ENCODE data around the gene KCNH1. TPM values are rescaled to one million over a fixed set of nuclear protein-coding genes. Genes with fewer than 3 reads are reported as not detected.

KCNH1 gene
- total RNA-seq, 2 donors from 2014 or later: 0.68 to 1.2 TPM

DNA sequence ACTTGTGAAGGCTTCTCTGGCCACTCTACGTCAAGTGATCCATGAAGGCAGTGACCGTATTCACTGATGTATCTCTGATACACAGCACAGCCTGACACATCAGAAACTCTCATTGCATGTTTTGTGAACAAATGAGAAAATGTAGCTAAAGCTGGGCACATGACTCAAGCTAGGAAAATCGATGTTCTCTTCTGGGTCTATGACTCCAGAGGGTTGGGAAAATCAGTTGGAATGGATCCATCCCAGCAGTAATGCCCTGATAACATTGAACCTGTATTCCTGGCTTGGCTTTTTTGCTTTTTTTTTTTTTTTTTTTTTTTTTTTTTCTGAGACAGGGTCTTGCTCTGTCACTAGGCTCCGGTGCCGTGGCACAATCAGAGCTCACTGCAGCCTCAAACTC lies 395.7 kb downstream of the KCNH1 start:
- Histone ChIP-seq H3K36me3 (no peaks in the 10 kb centered on the region), H3K27ac (no peak overlapping the region), H3K4me1 (replicated peaks) (no peaks in the 10 kb centered on the region), H3K4me3 (no peak overlapping the region), H3K9me3 (no peaks in the 10 kb centered on the region), H3K27me3 (replicated peaks; ENCODE audit: insufficient read depth) (no peaks in the 10 kb centered on the region)
- intact Hi-C loops (cut with DNase I): no loop called here
- 95% methylated on average over 5 of the region's 5 CpGs for WGBS
- no peak for DNase-seq (ENCODE audit: low spot score)
- TF ChIP-seq POLR2A (IDR thresholded peaks at IDR 0.05): no peak
- TF ChIP-seq CTCF (IDR thresholded peaks at IDR 0.05): no peak
- no peak for TF ChIP-seq POLR2AphosphoS5 (IDR thresholded peaks at IDR 0.05)

- H3K36me3 ChIP-seq: no peaks in the 10 kb centered on the region
- 62% methylated on average over 3 of the region's 3 CpGs for WGBS
- DNase-seq (ENCODE audit: low spot score): no peak
Measured at GRCh38 chr1:210736713-210737112, 397.2 kb downstream of the KCNH1 start.

DNA sequence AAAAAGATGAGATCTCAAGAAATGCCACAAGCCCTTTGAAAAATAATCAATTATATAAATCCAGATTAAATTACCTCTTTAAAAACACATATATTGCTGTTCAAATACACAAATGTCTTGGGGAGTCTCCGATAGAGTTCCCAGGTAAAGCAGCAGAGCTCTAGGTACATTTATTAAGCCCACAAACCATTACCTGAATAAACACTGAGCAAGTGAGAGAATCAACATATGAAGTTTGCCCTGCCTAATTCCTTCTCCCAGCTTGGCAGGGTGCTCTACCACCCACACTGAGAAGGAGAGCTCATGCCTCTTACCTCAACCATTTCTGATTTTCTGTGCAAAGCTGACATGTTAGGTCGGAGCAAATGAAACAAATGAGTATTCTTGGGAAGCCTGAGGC lies 402.4 kb downstream of the KCNH1 start:
- H3K4me1 ChIP-seq (replicated peaks): no peaks in the 10 kb centered on the region
- no peaks in the 10 kb centered on the region for H3K27me3 ChIP-seq (replicated peaks; ENCODE audit: insufficient read depth)
- no peak overlapping the region for H3K27ac ChIP-seq
- WGBS: 41% methylated on average over 2 of the region's 2 CpGs
- no peak for DNase-seq (ENCODE audit: low spot score)
- no peaks in the 10 kb centered on the region for H3K9me3 ChIP-seq
- intact Hi-C loops (cut with DNase I): no loop called here
- no peak for TF ChIP-seq CTCF (IDR thresholded peaks at IDR 0.05)
- TF ChIP-seq POLR2A (IDR thresholded peaks at IDR 0.05): no peak
- TF ChIP-seq POLR2AphosphoS5 (IDR thresholded peaks at IDR 0.05): no peak
- no peak overlapping the region for H3K4me3 ChIP-seq
- H3K36me3 ChIP-seq: no peaks in the 10 kb centered on the region

More at GRCh38 chr1:210736713-210737112, 397.2 kb downstream of the KCNH1 start:
- TF ChIP-seq POLR2AphosphoS5 (IDR thresholded peaks at IDR 0.05) (no peak), POLR2A (IDR thresholded peaks at IDR 0.05) (no peak), CTCF (IDR thresholded peaks at IDR 0.05) (no peak)
- Histone ChIP-seq H3K27me3 (replicated peaks; ENCODE audit: insufficient read depth) (no peaks in the 10 kb centered on the region), H3K4me1 (replicated peaks) (no peaks in the 10 kb centered on the region), H3K4me3 (no peak overlapping the region), H3K27ac (no peak overlapping the region), H3K9me3 (no peaks in the 10 kb centered on the region)
- intact Hi-C loops (cut with DNase I): no loop called here

DNA sequence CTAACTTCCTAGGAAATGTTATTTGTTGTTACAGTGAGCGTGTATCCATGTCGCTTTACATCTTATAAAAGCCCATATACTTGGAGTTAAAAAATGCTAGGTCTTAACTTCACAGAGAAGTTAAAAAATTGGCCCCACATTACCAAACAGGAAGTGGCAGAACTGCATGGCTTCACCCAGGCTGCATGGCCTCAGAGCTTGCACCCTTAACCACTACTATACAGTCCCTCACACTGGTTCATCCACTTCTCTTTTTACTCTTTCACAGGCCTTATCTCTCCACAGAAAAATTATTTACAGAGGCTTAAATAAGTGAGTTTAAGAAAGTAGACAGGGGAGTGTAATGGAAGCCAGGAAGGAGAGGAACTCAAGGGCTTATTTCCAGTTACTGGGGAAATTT lies 402.8 kb downstream of the KCNH1 start:
- TF ChIP-seq CTCF (IDR thresholded peaks at IDR 0.05): no peak
- TF ChIP-seq POLR2AphosphoS5 (IDR thresholded peaks at IDR 0.05): no peak
- no peak for TF ChIP-seq POLR2A (IDR thresholded peaks at IDR 0.05)
- 93% methylated on average over 2 of the region's 2 CpGs for WGBS
- Histone ChIP-seq H3K27ac (no peak overlapping the region), H3K4me3 (no peak overlapping the region), H3K9me3 (no peaks in the 10 kb centered on the region), H3K27me3 (replicated peaks; ENCODE audit: insufficient read depth) (no peaks in the 10 kb centered on the region), H3K4me1 (replicated peaks) (no peaks in the 10 kb centered on the region), H3K36me3 (no peaks in the 10 kb centered on the region)
- intact Hi-C loops (cut with DNase I): no loop called here
- no peak for DNase-seq (ENCODE audit: low spot score)

DNA sequence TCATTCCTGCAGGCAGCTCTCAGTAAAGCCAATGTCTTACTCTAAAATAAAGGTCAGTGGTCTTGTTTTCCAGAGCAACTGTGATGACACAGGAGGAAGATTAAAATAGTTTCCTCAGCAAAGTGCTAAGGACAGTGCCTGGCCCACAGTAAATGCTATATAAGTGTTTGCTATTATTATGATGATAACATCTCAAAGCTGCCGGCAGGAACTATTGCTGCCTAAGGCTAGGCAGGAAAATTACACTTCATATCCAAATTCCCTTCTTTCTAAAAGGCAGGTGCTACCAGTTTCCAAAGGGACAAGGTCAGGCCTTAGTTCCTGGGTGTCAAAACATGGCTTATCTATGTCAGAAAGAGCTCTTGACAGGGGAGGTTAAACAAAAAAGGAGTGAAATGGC lies 403.9 kb downstream of the KCNH1 start:
- no peak for DNase-seq (ENCODE audit: low spot score)
- Histone ChIP-seq H3K4me3 (no peak overlapping the region), H3K9me3 (no peaks in the 10 kb centered on the region), H3K27me3 (replicated peaks; ENCODE audit: insufficient read depth) (no peaks in the 10 kb centered on the region), H3K36me3 (no peaks in the 10 kb centered on the region), H3K27ac (no peak overlapping the region), H3K4me1 (replicated peaks) (no peaks in the 10 kb centered on the region)
- 4% methylated on average over 1 of the region's 1 CpG for WGBS
- TF ChIP-seq POLR2AphosphoS5 (IDR thresholded peaks at IDR 0.05): no peak
- no peak for TF ChIP-seq POLR2A (IDR thresholded peaks at IDR 0.05)
- no peak for TF ChIP-seq CTCF (IDR thresholded peaks at IDR 0.05)
- intact Hi-C loops (cut with DNase I): no loop called here

Data from prostate gland (tissue), 2 donors.